Large intestine (tissue), 3 donors: ENCODE results near the gene MTO1. TPM values are rescaled to one million over a fixed set of nuclear protein-coding genes. Genes with fewer than 3 reads are reported as not detected.
"Not testable (repeated sequence)": the region's sequence is repeated elsewhere in the genome, so short reads cannot be mapped to it uniquely, and the experiment has no call there.

Experiments
- DNase-seq, 2 donors: peaks; one replicate each; pipeline versions ENCODE4 v3.0.0 to v3.0.0-alpha.2; 2013
- H3K27ac ChIP-seq: one replicate; pipeline ENCODE4 v1.5.1; 2013; ENCODE audit warnings: low read length
- H3K27me3 ChIP-seq: 2 replicates; pipeline ENCODE4 v1.6.1; 2013; ENCODE audit warnings: low read length; ENCODE audit not compliant: control insufficient read depth, insufficient read depth
- H3K36me3 ChIP-seq: 2 replicates; pipeline ENCODE4 v1.6.1; 2013; ENCODE audit warnings: low read length; ENCODE audit not compliant: control insufficient read depth, insufficient read depth
- H3K4me1 ChIP-seq: one replicate; pipeline ENCODE4 v1.6.1; 2013; ENCODE audit warnings: low read length; ENCODE audit not compliant: control insufficient read depth, insufficient read depth
- H3K4me3 ChIP-seq: one replicate; pipeline ENCODE4 v1.5.1; 2013; ENCODE audit warnings: low read length
- H3K9me3 ChIP-seq: one replicate; pipeline ENCODE4 v1.6.1; 2013; ENCODE audit warnings: mild to moderate bottlenecking, low read depth, low read length, moderate library complexity; ENCODE audit not compliant: control insufficient read depth
- WGBS: methylation state at CpG from one replicate; pipeline ENCODE4 v1.1.5; 2013; ENCODE audit warnings: low lambda C conversion rate; ENCODE audit not compliant: insufficient coverage; 5-methylcytosine and 5-hydroxymethylcytosine counted together
- polyA plus RNA-seq: library from polyadenylated mRNA; unstranded; fragments of 120-200 nt; gene quantifications from one replicate; pipeline ENCODE4 v1.2.1, GENCODE V29; 2013

Gene MTO1
- polyA plus RNA-seq, 1 donor = 24.0 TPM

- peaks cover 14% of the 10 kb centered on the region for H3K27me3 ChIP-seq
- peak within 1 kb of the TSS; percentile 52 for H3K27ac ChIP-seq
- H3K4me1 ChIP-seq = peaks cover 7% of the 10 kb centered on the region
- no CpG with 5 or more reads among the region's 23 CpGs for WGBS
- H3K36me3 ChIP-seq = no peaks in the 10 kb centered on the region
- peak; percentile 51 to 68 for DNase-seq
- H3K9me3 ChIP-seq = no peaks in the 10 kb centered on the region
- peak within 1 kb of the TSS; percentile 66 for H3K4me3 ChIP-seq
These were observed 9.5 kb upstream of the MTO1 start, which contains the start of gene CGAS for GRCh38 chr6:73452107-73452461. Gene CGAS (minus strand): TSS chr6:73452297. CDS start chr6:73452181, 116 bp downstream.

- Histone ChIP-seq H3K4me1 (peaks cover 8% of the 10 kb centered on the region), H3K4me3 (no peak overlapping the region), H3K36me3 (no peaks in the 10 kb centered on the region), H3K27me3 (peaks cover 13% of the 10 kb centered on the region), H3K27ac (no peak overlapping the region), H3K9me3 (no peaks in the 10 kb centered on the region)
- DNase-seq = peak in 1 of 2 donors; percentile 15
- WGBS = 20% methylated on average over 1 of the region's 3 CpGs
These were observed 5.5 kb upstream of the MTO1 start for GRCh38 chr6:73455865-73456629.

- WGBS = no CpG with 5 or more reads among the region's 7 CpGs
These were observed 2.1 kb upstream of the MTO1 start for GRCh38 chr6:73459474-73459873.

GRCh38 chr6:73460056-73460455, 1.5 kb upstream of the MTO1 start:
- no peak overlapping the region for H3K4me3 ChIP-seq
- peaks cover 2% of the 10 kb centered on the region for H3K4me1 ChIP-seq
- H3K27me3 ChIP-seq = no peaks in the 10 kb centered on the region
- no CpG with 5 or more reads among the region's 5 CpGs for WGBS
- no peak for DNase-seq
- H3K27ac ChIP-seq = no peak overlapping the region
- H3K36me3 ChIP-seq = peaks cover 6% of the 10 kb centered on the region
- H3K9me3 ChIP-seq = no peaks in the 10 kb centered on the region

More at GRCh38 chr6:73459474-73459873, 2.1 kb upstream of the MTO1 start:
- not testable (repeated sequence) for H3K27ac ChIP-seq, H3K4me3 ChIP-seq, H3K4me1 ChIP-seq, DNase-seq, H3K27me3 ChIP-seq, H3K9me3 ChIP-seq, H3K36me3 ChIP-seq

DNA sequence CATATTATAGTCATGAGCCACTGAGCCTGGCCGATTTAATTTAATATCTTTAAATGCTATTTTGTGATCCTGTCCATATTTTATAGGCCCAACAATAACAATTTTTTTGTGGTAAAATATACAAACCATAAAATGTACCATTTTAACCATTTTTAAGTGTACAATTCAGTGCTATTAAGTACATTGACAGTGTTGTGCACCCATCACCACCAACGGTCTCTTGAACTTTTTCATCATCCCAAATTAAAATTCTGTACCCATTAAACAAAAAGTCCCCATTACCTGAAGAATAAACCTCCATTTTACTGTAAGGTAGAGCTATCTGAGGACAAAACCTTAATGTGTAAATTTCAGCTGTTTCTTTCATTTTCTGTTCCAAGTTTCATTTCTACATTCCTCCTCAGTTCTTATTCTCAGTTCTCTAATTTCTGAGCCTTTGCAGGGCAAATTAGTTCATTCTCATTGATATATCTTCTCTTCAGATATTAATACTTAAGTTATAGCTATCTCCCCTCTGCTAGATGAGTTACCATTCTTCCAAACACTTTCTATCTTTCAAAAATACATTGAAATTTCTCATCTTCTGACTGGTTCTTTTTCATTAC, 10.3 kb downstream of the MTO1 start:
- no peak overlapping the region for H3K4me3 ChIP-seq
- DNase-seq = no peak
- WGBS = no CpG with 5 or more reads among the region's 2 CpGs
- H3K27me3 ChIP-seq = no peaks in the 10 kb centered on the region
- H3K9me3 ChIP-seq = no peaks in the 10 kb centered on the region
- no peak overlapping the region for H3K27ac ChIP-seq
- no peaks in the 10 kb centered on the region for H3K4me1 ChIP-seq
- H3K36me3 ChIP-seq = peaks cover 71% of the 10 kb centered on the region

DNA sequence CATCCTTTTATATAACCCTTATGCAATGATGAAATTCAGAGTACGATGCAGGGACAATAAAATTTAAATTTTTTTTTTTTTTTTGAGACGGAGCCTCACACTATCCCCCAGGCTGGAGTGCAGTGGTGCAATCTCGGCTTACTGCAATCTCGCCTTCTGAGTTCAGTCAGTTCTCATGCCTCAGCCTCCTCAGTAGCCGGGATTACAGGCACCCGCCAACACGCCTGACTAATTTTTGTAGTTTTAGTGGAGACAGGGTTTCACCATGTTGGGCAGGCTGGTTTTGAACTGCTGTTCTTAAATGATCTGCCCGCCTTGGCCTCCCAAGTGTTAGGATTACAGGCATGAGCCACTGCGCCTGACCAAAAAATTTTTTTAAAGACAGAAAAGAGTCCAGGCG, 15.2 kb downstream of the MTO1 start:
- H3K36me3 ChIP-seq = peaks cover 71% of the 10 kb centered on the region
- no peak overlapping the region for H3K27ac ChIP-seq
- WGBS = 100% methylated on average over 1 of the region's 10 CpGs
- H3K9me3 ChIP-seq = no peaks in the 10 kb centered on the region
- no peaks in the 10 kb centered on the region for H3K4me1 ChIP-seq
- DNase-seq = no peak
- no peaks in the 10 kb centered on the region for H3K27me3 ChIP-seq
- no peak overlapping the region for H3K4me3 ChIP-seq

GRCh38 chr6:73477407-73477806, 15.9 kb downstream of the MTO1 start:
- no peak for DNase-seq
- H3K36me3 ChIP-seq = peaks cover 75% of the 10 kb centered on the region
- no peaks in the 10 kb centered on the region for H3K27me3 ChIP-seq
- no peaks in the 10 kb centered on the region for H3K4me1 ChIP-seq
- H3K9me3 ChIP-seq = no peaks in the 10 kb centered on the region
- no peak overlapping the region for H3K27ac ChIP-seq
- WGBS = no CpG with 5 or more reads among the region's 4 CpGs
- no peak overlapping the region for H3K4me3 ChIP-seq

- 80% methylated on average over 1 of the region's 12 CpGs for WGBS
- DNase-seq = no peak
- peaks cover 72% of the 10 kb centered on the region for H3K36me3 ChIP-seq
These were observed 20.4 kb downstream of the MTO1 start for GRCh38 chr6:73481969-73482368.

GRCh38 chr6:73484438-73484837, 22.9 kb downstream of the MTO1 start:
- Histone ChIP-seq H3K27me3 (no peaks in the 10 kb centered on the region), H3K36me3 (peaks cover 76% of the 10 kb centered on the region), H3K4me3 (no peak overlapping the region), H3K27ac (no peak overlapping the region), H3K9me3 (no peaks in the 10 kb centered on the region), H3K4me1 (no peaks in the 10 kb centered on the region)
- WGBS = no CpG with 5 or more reads among the region's 2 CpGs
- DNase-seq = no peak

More at GRCh38 chr6:73481969-73482368, 20.4 kb downstream of the MTO1 start:
- Histone ChIP-seq H3K27me3 (no peaks in the 10 kb centered on the region), H3K4me1 (no peaks in the 10 kb centered on the region), H3K4me3 (no peak overlapping the region), H3K9me3 (no peaks in the 10 kb centered on the region), H3K27ac (no peak overlapping the region)

DNA sequence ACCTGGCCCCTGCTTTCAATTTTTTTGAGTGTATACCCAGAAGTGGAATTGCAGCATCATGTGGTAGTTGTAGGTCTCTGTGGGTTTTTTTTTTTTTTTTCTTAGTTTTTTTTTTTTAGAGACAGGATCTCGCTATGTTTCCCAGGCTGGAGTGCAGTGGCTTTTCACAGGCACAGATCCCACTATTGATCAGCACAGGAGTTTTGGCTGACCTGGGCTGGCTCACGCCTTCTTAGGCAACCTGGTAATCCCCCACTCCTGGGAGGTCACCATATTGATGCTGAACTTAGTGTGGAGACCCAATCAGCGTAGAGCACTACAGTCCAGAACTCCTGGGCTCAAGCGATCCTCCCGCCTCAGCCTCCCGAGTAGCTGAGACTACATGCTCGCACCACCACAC, 25.9 kb downstream of the MTO1 start:
- H3K27ac ChIP-seq = no peak overlapping the region
- H3K27me3 ChIP-seq = no peaks in the 10 kb centered on the region
- no peaks in the 10 kb centered on the region for H3K4me1 ChIP-seq
- DNase-seq = no peak
- H3K36me3 ChIP-seq = peaks cover 61% of the 10 kb centered on the region
- H3K9me3 ChIP-seq = no peaks in the 10 kb centered on the region
- no CpG with 5 or more reads among the region's 7 CpGs for WGBS
- no peak overlapping the region for H3K4me3 ChIP-seq

DNA sequence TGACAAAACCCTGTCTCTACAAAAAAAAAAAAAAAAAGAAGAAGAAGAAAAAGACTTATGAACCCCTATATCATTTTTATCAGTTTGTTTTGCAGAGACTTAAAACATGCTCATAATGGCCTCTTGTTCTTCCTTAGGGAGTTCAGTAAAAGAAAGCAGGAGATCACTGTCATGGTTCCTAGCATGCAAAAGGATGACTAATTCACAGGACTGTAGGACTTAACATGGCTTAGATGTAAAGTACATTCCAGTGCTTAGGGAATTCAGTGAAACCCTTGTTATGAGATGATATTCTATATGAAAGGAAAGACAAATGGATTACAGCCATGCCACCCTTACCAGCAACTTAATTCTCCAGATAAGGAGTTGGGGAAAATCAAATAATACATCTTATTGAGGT, 29.8 kb downstream of the MTO1 start:
- no peak for DNase-seq
- Histone ChIP-seq H3K4me1 (no peaks in the 10 kb centered on the region), H3K27ac (no peak overlapping the region), H3K4me3 (no peak overlapping the region), H3K36me3 (peaks cover 45% of the 10 kb centered on the region), H3K27me3 (no peaks in the 10 kb centered on the region), H3K9me3 (no peaks in the 10 kb centered on the region)
